Measurements from ENCODE around the gene PTPRJ. TPM values are rescaled to one million over a fixed set of nuclear protein-coding genes. Genes with fewer than 3 reads are reported as not detected.
"Not testable (repeated sequence)": the region's sequence is repeated elsewhere in the genome, so short reads cannot be mapped to it uniquely, and the experiment has no call there.

The PTPRJ gene
- total and polyA plus RNA-seq, 2 donors, result 3.1 to 18.2 TPM

- Histone ChIP-seq H3K36me3 (ENCODE audit: insufficient read depth) (no peaks in the 10 kb centered on the region), H3K27ac (ENCODE audit: low read depth) (no peak overlapping the region), H3K4me3 (ENCODE audit: low read depth, low read length) (no peak overlapping the region), H3K4me1 (ENCODE audit: insufficient read depth) (no peaks in the 10 kb centered on the region)
- DNase-seq (ENCODE audit: extremely low spot score), result no peak
- 64% methylated on average over 4 of the region's 4 CpGs for WGBS
These were observed 202.6 kb downstream of the PTPRJ start for GRCh38 chr11:48182860-48183526.

GRCh38 chr11:48184452-48184851, 204.1 kb downstream of the PTPRJ start:
- H3K36me3 ChIP-seq (ENCODE audit: insufficient read depth), result no peaks in the 10 kb centered on the region
- DNase-seq (ENCODE audit: extremely low spot score), result no peak
- no peak overlapping the region for H3K27ac ChIP-seq (ENCODE audit: low read depth)
- H3K4me3 ChIP-seq (ENCODE audit: low read depth, low read length), result no peak overlapping the region
- no peaks in the 10 kb centered on the region for H3K4me1 ChIP-seq (ENCODE audit: insufficient read depth)

DNA sequence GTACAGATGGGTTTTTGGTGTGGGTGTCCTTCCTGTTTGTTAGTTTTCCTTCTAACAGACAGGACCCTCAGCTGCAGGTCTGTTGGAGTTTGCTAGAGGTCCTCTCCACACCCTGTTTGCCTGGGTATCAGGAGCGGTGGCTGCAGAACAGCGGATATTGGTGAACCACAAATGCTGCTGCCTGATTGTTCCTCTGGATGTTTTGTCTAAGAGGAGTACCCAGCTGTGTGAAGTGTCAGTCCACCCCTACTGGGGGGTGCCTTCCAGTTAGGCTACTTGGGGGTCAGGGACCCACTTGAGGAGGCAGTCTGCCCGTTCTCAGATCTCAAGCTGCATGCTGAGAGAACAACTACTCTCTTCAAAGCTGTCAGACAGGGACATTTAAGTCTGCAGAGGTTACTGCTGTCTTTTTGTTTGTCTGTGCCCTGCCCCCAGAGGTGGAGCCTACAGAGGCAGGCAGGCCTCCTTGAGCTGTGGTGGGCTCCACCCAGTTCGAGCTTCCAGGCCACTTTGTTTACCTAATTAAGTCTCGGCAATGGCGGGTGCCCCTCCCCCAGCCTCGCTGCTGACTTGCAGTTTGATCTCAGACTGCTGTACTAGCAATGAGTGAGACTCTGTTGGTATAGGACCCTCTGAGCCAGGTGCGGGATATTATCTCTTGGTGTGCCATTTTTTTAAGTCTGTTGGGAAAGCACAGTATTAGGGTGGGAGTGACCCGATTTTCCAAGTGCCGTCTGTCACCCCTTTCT, 210.7 kb downstream of the PTPRJ start:
- not testable (repeated sequence) for H3K4me1 ChIP-seq (ENCODE audit: insufficient read depth); H3K27ac ChIP-seq (ENCODE audit: low read depth); H3K4me3 ChIP-seq (ENCODE audit: low read depth, low read length); DNase-seq (ENCODE audit: extremely low spot score); H3K36me3 ChIP-seq (ENCODE audit: insufficient read depth)
- 55% methylated on average over 10 of the region's 10 CpGs for WGBS

DNA sequence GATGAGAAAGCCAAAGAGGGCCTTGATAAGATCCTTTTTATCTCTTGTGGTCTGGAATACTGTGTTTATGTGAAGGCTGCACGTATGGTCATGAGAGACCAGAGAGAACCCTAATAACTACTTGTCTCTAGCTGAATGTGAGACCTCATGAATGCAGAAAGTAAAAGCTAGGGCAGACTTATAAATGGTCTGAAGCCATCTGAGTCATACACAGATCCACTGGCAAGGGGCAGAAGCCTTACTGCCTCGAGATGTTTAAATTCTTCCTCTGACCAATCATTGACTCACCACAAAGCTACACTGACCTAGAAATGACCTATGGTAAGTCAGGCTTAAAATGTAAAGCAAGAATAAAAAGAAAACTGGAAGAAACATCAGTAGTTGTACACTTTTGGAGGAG, 213.5 kb downstream of the PTPRJ start:
- WGBS, result 54% methylated on average over 2 of the region's 2 CpGs
- Histone ChIP-seq H3K4me1 (ENCODE audit: insufficient read depth) (no peaks in the 10 kb centered on the region), H3K4me3 (ENCODE audit: low read depth, low read length) (no peak overlapping the region), H3K36me3 (ENCODE audit: insufficient read depth) (no peaks in the 10 kb centered on the region), H3K27ac (ENCODE audit: low read depth) (no peak overlapping the region)
- DNase-seq (ENCODE audit: extremely low spot score), result no peak

DNA sequence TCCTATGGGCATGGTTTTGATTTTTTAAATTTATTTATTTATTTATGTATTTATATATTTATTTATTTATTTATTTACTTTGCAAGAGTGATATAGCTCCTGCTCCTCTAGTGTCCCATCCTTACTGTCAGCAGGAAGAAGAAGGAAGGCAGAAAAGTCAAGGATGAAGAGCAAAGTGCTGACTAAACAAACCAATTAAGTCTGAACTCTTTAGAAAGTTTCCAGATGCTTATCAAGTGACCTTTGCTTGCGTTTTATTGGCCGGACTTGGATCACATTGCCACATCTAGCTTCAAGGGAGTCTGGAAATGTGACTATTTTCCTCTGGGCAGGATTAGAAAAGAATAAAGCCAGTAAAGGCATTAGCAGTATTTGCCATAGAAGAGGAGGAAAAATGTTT, 227.5 kb downstream of the PTPRJ start:
- H3K4me1 ChIP-seq (ENCODE audit: insufficient read depth), result no peaks in the 10 kb centered on the region
- WGBS, result 80% methylated on average over 2 of the region's 2 CpGs
- no peak overlapping the region for H3K27ac ChIP-seq (ENCODE audit: low read depth)
- DNase-seq (ENCODE audit: extremely low spot score), result no peak
- no peaks in the 10 kb centered on the region for H3K36me3 ChIP-seq (ENCODE audit: insufficient read depth)
- H3K4me3 ChIP-seq (ENCODE audit: low read depth, low read length), result no peak overlapping the region

DNA sequence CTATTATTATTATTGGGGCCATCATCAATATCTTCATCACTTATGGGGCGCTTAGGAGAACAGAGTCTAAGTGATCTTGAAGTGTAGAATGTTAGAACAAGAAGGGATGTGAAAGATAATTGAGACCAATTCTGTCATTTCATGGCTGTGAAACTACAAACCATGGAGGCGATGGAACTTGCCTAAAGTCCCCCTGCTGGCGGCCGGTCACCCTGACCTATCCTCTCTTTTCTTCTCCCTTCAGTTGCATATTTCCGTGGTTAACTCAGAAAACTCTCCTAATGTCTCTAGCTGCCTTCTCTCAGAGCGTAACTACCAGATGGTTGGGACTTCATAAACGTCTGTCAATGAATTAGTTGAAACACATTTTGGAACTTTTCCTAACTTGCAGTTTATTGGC, 229.7 kb downstream of the PTPRJ start:
- H3K27ac ChIP-seq (ENCODE audit: low read depth), result no peak overlapping the region
- DNase-seq (ENCODE audit: extremely low spot score), result no peak
- H3K4me3 ChIP-seq (ENCODE audit: low read depth, low read length), result no peak overlapping the region
- H3K36me3 ChIP-seq (ENCODE audit: insufficient read depth), result no peaks in the 10 kb centered on the region
- 23% methylated on average over 7 of the region's 7 CpGs for WGBS
- H3K4me1 ChIP-seq (ENCODE audit: insufficient read depth), result no peaks in the 10 kb centered on the region

- no peak within 1 kb of the TSS for H3K27ac ChIP-seq (ENCODE audit: low read depth)
- H3K4me3 ChIP-seq (ENCODE audit: low read depth, low read length), result no peak within 1 kb of the TSS
- no peak for DNase-seq (ENCODE audit: extremely low spot score)
- 63% methylated on average over 2 of the region's 2 CpGs for WGBS
- no peaks in the 10 kb centered on the region for H3K36me3 ChIP-seq (ENCODE audit: insufficient read depth)
- no peaks in the 10 kb centered on the region for H3K4me1 ChIP-seq (ENCODE audit: insufficient read depth)
These were observed 236.2 kb downstream of the PTPRJ start, which contains the start of gene OR4B1 for GRCh38 chr11:48216510-48216909. Gene OR4B1 (plus strand): TSS chr11:48216810. CDS start chr11:48216810, 0 bp downstream.

Small RNA genes lying within 50 kb of the gene (small RNA-seq; reads per million reads assigned to genes)
- not detected for gene MIR3161

Other genes with a start within 250 kb of the PTPRJ start
- 218 TPM for gene FNBP4, start 213.2 kb upstream of the PTPRJ start, total RNA-seq
- 56.6 TPM for gene FNBP4, start 213.2 kb upstream of the PTPRJ start, polyA plus RNA-seq
- 89.7 TPM for gene NUP160, start 132.2 kb upstream of the PTPRJ start, total RNA-seq
- gene NUP160, start 132.2 kb upstream of the PTPRJ start, polyA plus RNA-seq, result 18.8 TPM
- gene OR4B1, start 236.3 kb downstream of the PTPRJ start, total RNA-seq, result not detected
- not detected for gene OR4B1, start 236.3 kb downstream of the PTPRJ start, polyA plus RNA-seq

Data from urinary bladder (tissue), 4 donors.